PC-3 (cell line): Measurements from ENCODE around the gene ARHGEF17. TPM values are rescaled to one million over a fixed set of nuclear protein-coding genes. Genes with fewer than 3 reads are reported as not detected.

ENCODE experiments used
- ATAC-seq: fragments of 200-7000 bp; cut with Tn5 transposase; 2 replicates; pipeline ENCODE4 v1.9.1; 2020; ENCODE audit warnings: mild to moderate bottlenecking, moderate library complexity
- BruUV-seq: library from RNA; stranded (reverse); fragments of 400-500 nt; replicated peaks from 2 replicates; lab custom pipeline; 2021; lab: Mats Ljungman, UMichigan
- CTCF ChIA-PET: fragments of 300-600 bp; sonication (Branson Sonifier 250); formaldehyde crosslinking; loops from one replicate; lab custom pipeline; 2022; ENCODE audit warnings: antibody characterized with exemption; lab: Charles Lee
- POLR2A ChIA-PET: fragments of 300-600 bp; sonication (Branson Sonifier 250); formaldehyde crosslinking; loops from one replicate; lab custom pipeline; 2022; ENCODE audit warnings: antibody characterized with exemption; ENCODE audit not compliant: unreplicated experiment; lab: Charles Lee
- DNase-seq: peaks from one replicate; pipeline ENCODE4 v3.0.0-alpha.2; 2015
- H2AFZ ChIP-seq: fragments of 300-600 bp; sonication (generic); 2 replicates; pipeline ENCODE4 v1.6.0; 2016; ENCODE audit warnings: antibody characterized with exemption, low read length
- H3F3A ChIP-seq: fragments of 300-600 bp; sonication (generic); one replicate; pipeline ENCODE4 v1.6.0; 2017; ENCODE audit warnings: antibody characterized with exemption, low read length, control low read depth, mild to moderate bottlenecking; ENCODE audit not compliant: unreplicated experiment
- H3K27ac ChIP-seq: fragments of 300-600 bp; sonication (generic); 2 replicates; pipeline ENCODE4 v1.5.1; 2016; ENCODE audit warnings: mild to moderate bottlenecking, low read length
- H3K27me3 ChIP-seq: fragments of 300-600 bp; sonication (generic); 2 replicates; pipeline ENCODE4 v1.6.1; 2016; ENCODE audit warnings: low read length, mixed read lengths
- H3K36me3 ChIP-seq: fragments of 300-600 bp; sonication (generic); 2 replicates; pipeline ENCODE4 v1.6.1; 2016; ENCODE audit warnings: low read depth, mixed run types, low read length, mixed read lengths
- H3K4me1 ChIP-seq: fragments of 300-600 bp; sonication (generic); 2 replicates; pipeline ENCODE4 v1.5.1; 2016; ENCODE audit warnings: low read length; ENCODE audit not compliant: insufficient read depth
- H3K4me2 ChIP-seq: fragments of 300-600 bp; sonication (generic); 2 replicates; pipeline ENCODE4 v1.6.0; 2016; ENCODE audit warnings: low read length
- H3K4me3 ChIP-seq: fragments of 300-600 bp; sonication (generic); 2 replicates; pipeline ENCODE4 v1.5.1; 2016; ENCODE audit warnings: mild to moderate bottlenecking, low read length, mixed read lengths
- H3K79me2 ChIP-seq: fragments of 300-600 bp; sonication (generic); 2 replicates; pipeline ENCODE4 v1.6.1; 2017; ENCODE audit warnings: low read length, mixed read lengths
- H3K9ac ChIP-seq: fragments of 300-600 bp; sonication (generic); 2 replicates; pipeline ENCODE4 v1.6.0; 2016; ENCODE audit warnings: mild to moderate bottlenecking, low read length
- H3K9me2 ChIP-seq: fragments of 300-600 bp; sonication (generic); replicated peaks from 2 replicates; pipeline ENCODE4 v1.6.1; 2016; ENCODE audit warnings: mixed run types, low read length, mixed read lengths
- H3K9me3 ChIP-seq: fragments of 300-600 bp; sonication (generic); 2 replicates; pipeline ENCODE4 v1.6.1; 2016; ENCODE audit warnings: low read length, mixed read lengths
- H4K20me1 ChIP-seq: fragments of 300-600 bp; sonication (generic); 2 replicates; pipeline ENCODE4 v1.6.1; 2016; ENCODE audit warnings: low read length, mixed read lengths
- EZH2 ChIP-seq: fragments of 300-600 bp; sonication (generic); IDR thresholded peaks from one replicate; pipeline ENCODE4 v1.6.1; 2017; ENCODE audit warnings: antibody characterized with exemption, mild to moderate bottlenecking, low read length; ENCODE audit not compliant: unreplicated experiment
- EZH2phosphoT487 ChIP-seq: fragments of 300-600 bp; sonication (generic); IDR thresholded peaks from 2 replicates; pipeline ENCODE4 v1.6.1; 2018; ENCODE audit warnings: mild to moderate bottlenecking, antibody characterized with exemption, low read length, borderline replicate concordance
- intact Hi-C: fragments of 100-400 bp; cut with micrococcal nuclease; formaldehyde crosslinking; loops from 2 replicates; pipeline ENCODE4 v1.9.0; 2023
- total RNA-seq: library from RNA; depleted of rRNA; stranded (reverse); fragments of >200 nt; gene quantifications from 2 replicates; pipeline ENCODE4 v1.2.3, GENCODE V29; 2014
- TF ChIP-seq, protein P1 (sequence below): fragments of 300-600 bp; sonication (generic); conservative IDR thresholded peaks from 2 replicates; pipeline ENCODE4 v1.5.1; 2017; ENCODE audit warnings: antibody characterized with exemption, low read depth, mild to moderate bottlenecking, low read length

The ARHGEF17 gene
- total RNA-seq, 1 experiment from 2014 or later: 6.2 TPM

DNA sequence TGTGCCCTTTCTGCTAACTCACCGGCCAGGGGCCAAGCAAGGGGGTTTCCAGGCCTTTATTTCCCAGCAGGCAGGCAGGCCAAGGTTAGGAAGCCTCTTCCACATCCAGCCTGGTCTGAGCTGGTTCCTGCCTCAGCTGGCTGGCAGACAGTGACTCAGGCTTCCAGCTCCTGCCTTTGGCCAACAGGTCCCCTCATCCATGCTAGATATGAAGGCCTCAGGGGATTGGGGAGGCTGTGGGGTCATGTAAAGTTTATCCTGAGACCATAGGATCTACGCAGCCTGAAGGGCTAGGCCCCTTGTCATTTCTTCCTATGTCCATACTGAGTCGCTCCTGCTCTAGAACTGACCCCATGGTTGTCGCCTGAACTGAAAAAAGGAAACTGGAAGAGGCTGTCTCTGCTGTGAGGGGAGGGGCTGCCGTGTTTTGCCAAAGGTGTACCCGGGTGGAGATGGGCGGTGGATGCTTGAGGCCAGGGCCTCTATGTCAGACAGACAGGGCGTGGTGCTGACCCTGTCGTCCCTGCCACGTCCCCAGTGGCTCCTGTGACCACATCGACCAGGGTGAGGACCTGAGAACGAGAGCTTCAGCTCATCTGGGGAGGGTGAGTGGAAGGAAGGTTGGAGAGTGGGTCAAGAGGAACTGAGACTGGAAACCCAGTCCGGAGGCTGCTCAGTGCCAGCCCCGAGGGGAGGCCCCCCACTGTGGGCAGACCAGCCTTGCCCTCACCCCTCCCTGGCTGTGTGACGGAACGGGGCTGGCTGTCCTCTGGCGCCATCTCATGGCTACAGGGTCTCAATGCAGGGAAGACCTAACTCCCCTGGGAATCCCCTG lies 19.0 kb upstream of the ARHGEF17 start:
- Histone ChIP-seq H2AFZ (peak overlapping the region; percentile 71), H3K4me3 (peak overlapping the region; percentile 19; the same call in 1 of the 2 replicates), H3K27me3 (no peaks in the 10 kb centered on the region), H3K27ac (peak overlapping the region; percentile 41), H3F3A (no peaks in the 10 kb centered on the region), H3K79me2 (no peaks in the 10 kb centered on the region), H3K9me3 (no peaks in the 10 kb centered on the region), H3K9ac (no peak overlapping the region; the same call in 1 of the 2 replicates), H3K36me3 (no peaks in the 10 kb centered on the region), H3K9me2 (no peaks in the 10 kb centered on the region), H3K4me1 (peaks cover 11% of the 10 kb centered on the region), H3K4me2 (peak overlapping the region; percentile 69), H4K20me1 (no peaks in the 10 kb centered on the region)
- peak; percentile 82 for DNase-seq
- POLR2A ChIA-PET: interaction anchor here (0.6 to 1.0 kb wide), 2 partner anchors 12 to 103 kb away, joined by 4 to 5 read pairs; no protein-coding TSS in a partner anchor
- peak; percentile 79 for ATAC-seq
- CTCF ChIA-PET: interaction anchor here (0.6 to 1.3 kb wide), 5 partner anchors 19 to 298 kb away, joined by 3 to 10 read pairs (median 4); no protein-coding TSS in a partner anchor
- BruUV-seq: no TSS peak
- TF ChIP-seq, protein P1, sequence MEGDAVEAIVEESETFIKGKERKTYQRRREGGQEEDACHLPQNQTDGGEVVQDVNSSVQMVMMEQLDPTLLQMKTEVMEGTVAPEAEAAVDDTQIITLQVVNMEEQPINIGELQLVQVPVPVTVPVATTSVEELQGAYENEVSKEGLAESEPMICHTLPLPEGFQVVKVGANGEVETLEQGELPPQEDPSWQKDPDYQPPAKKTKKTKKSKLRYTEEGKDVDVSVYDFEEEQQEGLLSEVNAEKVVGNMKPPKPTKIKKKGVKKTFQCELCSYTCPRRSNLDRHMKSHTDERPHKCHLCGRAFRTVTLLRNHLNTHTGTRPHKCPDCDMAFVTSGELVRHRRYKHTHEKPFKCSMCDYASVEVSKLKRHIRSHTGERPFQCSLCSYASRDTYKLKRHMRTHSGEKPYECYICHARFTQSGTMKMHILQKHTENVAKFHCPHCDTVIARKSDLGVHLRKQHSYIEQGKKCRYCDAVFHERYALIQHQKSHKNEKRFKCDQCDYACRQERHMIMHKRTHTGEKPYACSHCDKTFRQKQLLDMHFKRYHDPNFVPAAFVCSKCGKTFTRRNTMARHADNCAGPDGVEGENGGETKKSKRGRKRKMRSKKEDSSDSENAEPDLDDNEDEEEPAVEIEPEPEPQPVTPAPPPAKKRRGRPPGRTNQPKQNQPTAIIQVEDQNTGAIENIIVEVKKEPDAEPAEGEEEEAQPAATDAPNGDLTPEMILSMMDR: peak; percentile 99
- no peak for TF ChIP-seq EZH2phosphoT487
- intact Hi-C loops: loop anchor here (1.0 to 10.0 kb wide), 3 partner anchors 42 to 364 kb away; no protein-coding TSS in a partner anchor

DNA sequence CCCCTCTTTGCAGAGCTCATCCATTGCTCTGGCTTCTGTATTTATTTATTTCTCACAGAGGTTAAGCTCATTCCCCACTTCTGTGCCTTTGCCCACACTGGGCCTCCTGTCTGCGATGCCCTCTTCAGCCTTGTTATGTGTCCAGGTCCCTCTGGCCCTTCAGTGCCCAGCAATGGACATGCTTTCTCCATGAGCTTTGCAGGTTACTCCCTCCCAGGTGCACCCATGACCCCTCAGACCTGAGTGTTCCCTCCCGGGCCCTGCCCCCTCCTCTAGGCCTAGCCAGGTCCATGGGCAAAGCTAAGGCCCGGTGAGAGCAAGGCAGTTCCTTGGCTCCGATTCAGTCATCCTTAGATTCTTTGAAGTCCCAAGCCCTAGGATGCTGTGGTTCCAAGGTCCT lies 17.5 kb upstream of the ARHGEF17 start:
- intact Hi-C loops: no loop called here
- TF ChIP-seq, protein P1: no peak
- TF ChIP-seq EZH2phosphoT487: no peak
- no peak for TF ChIP-seq EZH2
- no peak overlapping the region for H3K27ac ChIP-seq
- H3F3A ChIP-seq: no peaks in the 10 kb centered on the region
- no peaks in the 10 kb centered on the region for H3K9me2 ChIP-seq
- peaks cover 19% of the 10 kb centered on the region for H3K4me1 ChIP-seq
- H3K9ac ChIP-seq: no peak overlapping the region
- no peaks in the 10 kb centered on the region for H3K36me3 ChIP-seq
- no peak overlapping the region for H2AFZ ChIP-seq
- no peaks in the 10 kb centered on the region for H3K79me2 ChIP-seq
- ChIA-PET CTCF (no interaction called here), POLR2A (no interaction called here)
- H3K9me3 ChIP-seq: no peaks in the 10 kb centered on the region
- no peak for ATAC-seq
- DNase-seq: no peak
- no peak overlapping the region for H3K4me2 ChIP-seq
- no peaks in the 10 kb centered on the region for H4K20me1 ChIP-seq
- no peaks in the 10 kb centered on the region for H3K27me3 ChIP-seq
- no TSS peak for BruUV-seq
- H3K4me3 ChIP-seq: no peak overlapping the region

DNA sequence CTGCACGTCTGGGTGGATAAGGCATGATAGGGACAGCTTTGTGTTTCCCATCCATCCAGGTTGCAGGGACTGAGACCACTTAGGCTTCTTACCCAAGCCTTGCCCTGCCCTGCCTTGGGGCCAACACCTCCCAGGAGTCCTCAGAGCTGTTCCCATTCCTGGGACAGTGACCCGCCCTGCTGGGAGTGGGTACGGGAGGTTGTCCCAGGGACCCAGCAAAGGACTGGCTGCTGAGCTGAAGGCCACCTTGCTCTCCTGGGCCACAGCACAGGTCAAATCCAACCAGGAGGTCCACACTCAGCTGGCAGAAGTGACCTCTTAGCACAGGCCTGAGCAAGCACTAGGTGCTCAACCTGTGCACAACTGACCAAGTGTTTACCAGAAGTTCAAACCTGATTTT lies 16.9 kb upstream of the ARHGEF17 start:
- Histone ChIP-seq H3K4me3 (no peak overlapping the region), H4K20me1 (no peaks in the 10 kb centered on the region), H3K27me3 (no peaks in the 10 kb centered on the region), H3K4me2 (no peak overlapping the region), H3K4me1 (peaks cover 21% of the 10 kb centered on the region), H3K79me2 (no peaks in the 10 kb centered on the region), H3F3A (no peaks in the 10 kb centered on the region), H3K9ac (no peak overlapping the region), H2AFZ (no peak overlapping the region), H3K36me3 (no peaks in the 10 kb centered on the region), H3K27ac (no peak overlapping the region), H3K9me2 (no peaks in the 10 kb centered on the region), H3K9me3 (no peaks in the 10 kb centered on the region)
- BruUV-seq: no TSS peak
- intact Hi-C loops: no loop called here
- ChIA-PET POLR2A (no interaction called here), CTCF (no interaction called here)
- no peak for DNase-seq
- ATAC-seq: no peak
- TF ChIP-seq, protein P1: no peak
- no peak for TF ChIP-seq EZH2
- TF ChIP-seq EZH2phosphoT487: no peak
